HG02588 (cell line): ENCODE results near the gene SLC38A3.
"Not testable (repeated sequence)": the region's sequence is repeated elsewhere in the genome, so short reads cannot be mapped to it uniquely, and the experiment has no call there.

Source experiments
- ATAC-seq: cut with Tn5 transposase; IDR thresholded peaks from one replicate; pipeline ENCODE4 v1.9.1; 2021; ENCODE audit warnings: mild to moderate bottlenecking, moderate library complexity; ENCODE audit not compliant: unreplicated experiment

Gene SLC38A3

GRCh38 chr3:50229490-50229889 is 24.4 kb downstream of the SLC38A3 start:
- no peak for ATAC-seq

GRCh38 chr3:50230104-50230793 is 25.2 kb downstream of the SLC38A3 start:
- no peak for ATAC-seq

GRCh38 chr3:50230794-50231125 is 25.7 kb downstream of the SLC38A3 start:
- no peak for ATAC-seq

GRCh38 chr3:50231581-50231980 is 26.5 kb downstream of the SLC38A3 start:
- no peak for ATAC-seq

GRCh38 chr3:50232303-50232702 is 27.2 kb downstream of the SLC38A3 start:
- no peak for ATAC-seq

GRCh38 chr3:50233176-50233575 is 28.1 kb downstream of the SLC38A3 start:
- ATAC-seq = no peak

- ATAC-seq = peak; percentile 89
Measured at GRCh38 chr3:50235716-50236483, 30.8 kb downstream of the SLC38A3 start, which contains the start of gene GNAI2. GNAI2 (plus strand) TSS chr3:50236204; CDS start chr3:50236336, 132 bp downstream.

- no peak for ATAC-seq
Measured at GRCh38 chr3:50236484-50237132, 31.5 kb downstream of the SLC38A3 start.

GRCh38 chr3:50237133-50237651 is 32.1 kb downstream of the SLC38A3 start:
- ATAC-seq = no peak

- ATAC-seq = peak; percentile 33
Measured at GRCh38 chr3:50237754-50238548, 32.9 kb downstream of the SLC38A3 start.

GRCh38 chr3:50238549-50239026 is 33.5 kb downstream of the SLC38A3 start:
- ATAC-seq = no peak

GRCh38 chr3:50239649-50240048 is 34.6 kb downstream of the SLC38A3 start:
- no peak for ATAC-seq

- no peak for ATAC-seq
Measured at GRCh38 chr3:50241163-50241562, 36.1 kb downstream of the SLC38A3 start.

GRCh38 chr3:50241713-50242380 is 36.8 kb downstream of the SLC38A3 start:
- no peak for ATAC-seq

- no peak for ATAC-seq
Measured at GRCh38 chr3:50242381-50242770, 37.3 kb downstream of the SLC38A3 start.

GRCh38 chr3:50242851-50243542 is 37.9 kb downstream of the SLC38A3 start:
- ATAC-seq = no peak

- ATAC-seq = no peak
Measured at GRCh38 chr3:50243543-50243895, 38.4 kb downstream of the SLC38A3 start.

GRCh38 chr3:50244813-50245212 is 39.7 kb downstream of the SLC38A3 start:
- not testable (repeated sequence) for ATAC-seq

- no peak for ATAC-seq
Measured at GRCh38 chr3:50245251-50245745, 40.2 kb downstream of the SLC38A3 start.
